Chondrocyte (in vitro differentiated cells): ENCODE measurements around the gene SEM1. TPM values are rescaled to one million over a fixed set of nuclear protein-coding genes. Genes with fewer than 3 reads are reported as not detected.

Source experiments
- DNase-seq: peaks from one replicate; pipeline ENCODE4 v3.0.0; 2021; ENCODE audit warnings: mixed read lengths, low spot score
- H3K27ac Mint-ChIP-seq: one replicate; pipeline ENCODE4 v1.8.0; 2021; ENCODE audit warnings: mild to moderate bottlenecking, moderate library complexity, mixed read lengths; ENCODE audit not compliant: unreplicated experiment
- H3K27me3 Mint-ChIP-seq: 2 replicates; pipeline ENCODE4 v1.8.0; 2021; ENCODE audit warnings: low read depth, mixed read lengths
- H3K36me3 Mint-ChIP-seq: 2 replicates; pipeline ENCODE4 v1.8.0; 2021; ENCODE audit warnings: low read depth, mixed read lengths
- H3K4me1 Mint-ChIP-seq: 2 replicates; pipeline ENCODE4 v1.8.0; 2021; ENCODE audit warnings: low read depth, mild to moderate bottlenecking, mixed read lengths
- H3K4me3 Mint-ChIP-seq: one replicate; pipeline ENCODE4 v1.8.0; 2021; ENCODE audit warnings: mild to moderate bottlenecking, moderate library complexity, mixed read lengths; ENCODE audit not compliant: unreplicated experiment
- H3K9me3 Mint-ChIP-seq: 2 replicates; pipeline ENCODE4 v1.8.0; 2021; ENCODE audit warnings: low read depth, mixed read lengths
- CTCF ChIP-seq: fragments of 200-600 bp; sonication (generic); IDR thresholded peaks from 2 replicates; pipeline ENCODE4 v1.5.0; 2021; ENCODE audit warnings: antibody characterized with exemption, mild to moderate bottlenecking, moderate library complexity
- total RNA-seq: library from RNA; stranded (reverse); gene quantifications from 3 replicates; pipeline ENCODE4 v1.2.1, GENCODE V29; 2021

SEM1 gene
- total RNA-seq, 1 donor from 2014 or later, result 33.3 TPM

GRCh38 chr7:96671854-96672253, 37.8 kb downstream of the SEM1 start:
- Mint-ChIP-seq H3K27me3 (no peaks in the 10 kb centered on the region), H3K4me1 (no peaks in the 10 kb centered on the region), H3K27ac (no peak overlapping the region), H3K36me3 (peaks cover 4% of the 10 kb centered on the region), H3K9me3 (no peaks in the 10 kb centered on the region), H3K4me3 (no peak overlapping the region)
- DNase-seq, result no peak
- no peak for TF ChIP-seq CTCF

GRCh38 chr7:96670338-96671289, 39.0 kb downstream of the SEM1 start:
- no peaks in the 10 kb centered on the region for H3K27me3 Mint-ChIP-seq
- DNase-seq, result no peak
- no peaks in the 10 kb centered on the region for H3K4me1 Mint-ChIP-seq
- no peak overlapping the region for H3K27ac Mint-ChIP-seq
- peaks cover 8% of the 10 kb centered on the region for H3K36me3 Mint-ChIP-seq
- H3K9me3 Mint-ChIP-seq, result no peaks in the 10 kb centered on the region
- no peak overlapping the region for H3K4me3 Mint-ChIP-seq
- TF ChIP-seq CTCF, result no peak

GRCh38 chr7:96669812-96670211, 39.8 kb downstream of the SEM1 start:
- no peak overlapping the region for H3K4me3 Mint-ChIP-seq
- no peaks in the 10 kb centered on the region for H3K27me3 Mint-ChIP-seq
- TF ChIP-seq CTCF, result no peak
- no peak overlapping the region for H3K27ac Mint-ChIP-seq
- H3K9me3 Mint-ChIP-seq, result no peaks in the 10 kb centered on the region
- no peak for DNase-seq
- H3K4me1 Mint-ChIP-seq, result no peaks in the 10 kb centered on the region
- H3K36me3 Mint-ChIP-seq, result peaks cover 8% of the 10 kb centered on the region

- H3K27me3 Mint-ChIP-seq, result no peaks in the 10 kb centered on the region
- no peaks in the 10 kb centered on the region for H3K4me1 Mint-ChIP-seq
- H3K27ac Mint-ChIP-seq, result no peak overlapping the region
- peaks cover 4% of the 10 kb centered on the region for H3K36me3 Mint-ChIP-seq
- H3K9me3 Mint-ChIP-seq, result no peaks in the 10 kb centered on the region
- no peak for TF ChIP-seq CTCF
- no peak overlapping the region for H3K4me3 Mint-ChIP-seq
- no peak for DNase-seq
These were observed 42.6 kb downstream of the SEM1 start for GRCh38 chr7:96667026-96667425.

- Mint-ChIP-seq H3K4me1 (no peaks in the 10 kb centered on the region), H3K36me3 (peaks cover 4% of the 10 kb centered on the region), H3K4me3 (no peak overlapping the region), H3K9me3 (no peaks in the 10 kb centered on the region), H3K27me3 (no peaks in the 10 kb centered on the region), H3K27ac (no peak overlapping the region)
- DNase-seq, result no peak
- no peak for TF ChIP-seq CTCF
These were observed 44.0 kb downstream of the SEM1 start for GRCh38 chr7:96665689-96666088.
